Left colon (tissue), 2 donors: ENCODE results near the gene UPK1B. TPM values are rescaled to one million over a fixed set of nuclear protein-coding genes. Genes with fewer than 3 reads are reported as not detected.
"Not testable (repeated sequence)": the region's sequence is repeated elsewhere in the genome, so short reads cannot be mapped to it uniquely, and the experiment has no call there.

Experiments
- ATAC-seq: fragments of 200-7000 bp; cut with Tn5 transposase; one replicate; pipeline ENCODE4 v1.9.1; 2020; ENCODE audit warnings: mild to moderate bottlenecking, moderate library complexity
- DNase-seq, 2 donors: peaks; one replicate each; pipeline ENCODE4 v3.0.0-alpha.2; 2020
- intact Hi-C, 2 donors: fragments of 100-400 bp; cut with DNase I in 1 of 2; cut with micrococcal nuclease in 1 of 2; formaldehyde crosslinking; loops; one replicate each; pipeline versions ENCODE4 v1.11.2 to v1.14.0; 2022; cut with DNase I, micrococcal nuclease
- total RNA-seq, 2 donors: library from RNA; stranded (reverse); fragmentation: NEBNext Ultra II Directional; extraction: Animal tissue kit (Norgen Biotek cat#: 25700); gene quantifications; one replicate each; pipeline ENCODE4 v1.2.1, GENCODE V29; 2021
- donor health status: DM: no; HTN: no; CAD: no.
- donor health status: DM: yes; HTN: yes; CAD: no.

Gene UPK1B
- total RNA-seq, 2 donors from 2014 or later, result not detected

DNA sequence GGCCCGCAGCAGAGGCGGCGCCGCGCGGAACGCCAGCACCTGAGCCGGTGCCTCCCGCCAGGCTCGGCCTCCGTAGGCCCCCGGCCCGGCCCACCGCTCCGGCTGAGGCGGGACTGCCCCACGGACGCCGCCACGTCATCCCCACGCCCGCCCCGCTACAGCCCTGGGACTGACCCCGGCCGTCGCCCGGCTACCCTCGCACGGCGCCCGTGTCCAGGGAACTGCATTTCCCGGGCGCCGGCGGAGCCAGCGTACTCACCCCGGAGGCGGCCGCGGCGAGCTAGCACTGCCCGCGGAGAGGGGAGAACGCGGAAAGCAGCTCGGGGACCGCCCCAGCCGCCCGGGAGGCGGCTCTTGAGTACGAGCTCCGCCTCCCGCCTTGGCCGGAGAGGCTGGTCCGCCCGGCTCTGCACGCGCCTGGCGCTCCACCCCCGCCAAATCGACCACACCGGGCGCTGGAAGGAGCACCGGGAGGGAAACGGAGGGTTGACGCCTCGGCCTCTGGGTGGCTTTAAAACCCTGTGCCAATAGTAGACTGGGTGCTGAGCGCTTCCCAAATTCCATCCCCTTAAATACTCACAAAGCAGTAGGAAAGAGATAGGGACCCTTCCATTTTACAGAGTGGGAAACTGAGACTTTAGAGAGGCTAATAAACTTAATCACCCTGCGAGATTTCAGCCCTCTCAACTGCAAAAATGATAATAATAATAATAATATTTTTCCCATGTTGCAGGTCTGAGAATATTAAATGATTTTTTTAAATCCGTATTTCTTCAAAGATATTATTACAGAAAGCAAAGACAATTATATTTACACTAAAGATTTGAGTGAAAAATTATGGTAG lies 67.4 kb downstream of the UPK1B start, which contains the start of gene B4GALT4:
Gene B4GALT4 (minus strand): TSS at position 288 of the 844 bp plus-strand sequence. CDS start 10,779 bp downstream, outside the sequence.
- intact Hi-C loops, result no loop called here

DNA sequence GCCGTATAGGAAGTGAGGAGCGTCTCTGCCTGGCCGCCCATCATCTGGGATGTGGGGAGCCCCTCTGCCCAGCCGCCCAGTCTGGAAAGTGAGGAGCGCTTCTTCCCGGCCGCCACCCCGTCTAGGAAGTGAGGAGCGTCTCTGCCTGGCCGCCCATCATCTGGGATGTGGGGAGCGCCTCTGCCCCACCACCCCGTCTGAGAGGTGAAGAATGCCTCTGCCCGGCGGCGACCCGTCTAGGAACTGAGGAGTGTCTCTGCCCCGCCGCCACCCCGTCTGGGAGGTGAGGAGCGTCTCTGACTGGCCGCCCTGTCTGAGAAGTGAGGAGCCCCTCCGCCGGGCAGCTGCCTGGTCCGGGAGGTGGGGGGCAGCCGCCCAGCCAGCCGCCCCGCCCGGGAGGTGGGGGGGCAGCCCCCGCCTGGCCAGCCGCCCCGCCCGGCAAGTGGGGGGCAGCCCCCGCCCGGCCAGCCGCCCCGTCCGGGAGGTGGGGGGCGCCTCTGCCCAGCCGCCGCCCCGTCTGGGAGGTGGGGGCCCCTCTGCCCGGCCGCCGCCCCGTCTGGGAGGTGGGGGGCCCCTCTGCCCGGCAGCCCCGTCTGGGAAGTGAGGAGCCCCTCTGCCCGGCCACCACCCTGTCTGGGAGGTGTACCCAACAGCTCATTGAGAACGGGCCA lies 69.1 kb downstream of the UPK1B start:
- ATAC-seq, intact Hi-C loops, DNase-seq: not testable (repeated sequence)

More for the DNA sequence above, 67.4 kb downstream of the UPK1B start, which contains the start of gene B4GALT4:
- ATAC-seq (peak; percentile 90), DNase-seq (peak; percentile 91 to 93)

DNA sequence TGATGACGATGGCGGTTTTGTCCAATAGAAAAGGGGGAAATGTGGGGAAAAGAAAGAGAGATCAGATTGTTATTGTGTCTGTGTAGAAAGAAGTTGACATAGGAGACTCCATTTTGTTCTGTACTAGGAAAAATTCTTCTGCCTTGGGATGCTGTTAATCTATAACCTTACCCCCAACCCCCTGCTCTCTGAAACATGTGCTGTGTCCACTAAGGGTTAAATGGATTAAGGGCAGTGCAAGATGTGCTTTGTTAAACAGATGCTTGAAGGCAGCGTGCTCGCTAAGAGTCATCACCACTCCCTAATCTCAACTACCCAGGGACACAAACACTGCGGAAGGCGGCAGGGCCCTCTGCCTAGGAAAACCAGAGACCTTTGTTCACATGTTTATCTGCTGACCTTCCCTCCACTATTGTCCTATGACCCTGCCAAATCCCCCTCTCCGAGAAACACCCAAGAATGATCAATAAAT lies 69.7 kb downstream of the UPK1B start:
- ATAC-seq, DNase-seq, intact Hi-C loops: not testable (repeated sequence)

DNA sequence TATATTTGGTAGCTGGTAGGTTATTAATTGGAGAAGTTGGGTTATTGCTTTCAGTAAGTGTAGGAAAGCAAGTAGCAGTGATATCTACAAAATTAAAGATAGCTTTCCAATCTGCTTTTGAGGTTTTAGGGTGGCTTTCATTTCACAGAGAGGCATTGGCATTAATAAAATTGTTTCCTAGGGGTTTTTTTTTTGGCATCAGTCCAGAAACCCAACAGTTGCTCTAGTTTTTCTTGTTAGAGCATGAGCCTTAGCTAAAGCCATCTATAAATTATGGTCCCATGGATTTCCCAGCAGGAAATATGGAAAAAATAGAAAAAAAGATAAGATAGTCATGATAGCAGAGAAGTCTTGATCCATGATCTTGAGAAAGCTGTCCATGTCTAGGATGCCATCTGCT lies 70.3 kb downstream of the UPK1B start:
- ATAC-seq, result no peak
- intact Hi-C loops, result no loop called here

DNA sequence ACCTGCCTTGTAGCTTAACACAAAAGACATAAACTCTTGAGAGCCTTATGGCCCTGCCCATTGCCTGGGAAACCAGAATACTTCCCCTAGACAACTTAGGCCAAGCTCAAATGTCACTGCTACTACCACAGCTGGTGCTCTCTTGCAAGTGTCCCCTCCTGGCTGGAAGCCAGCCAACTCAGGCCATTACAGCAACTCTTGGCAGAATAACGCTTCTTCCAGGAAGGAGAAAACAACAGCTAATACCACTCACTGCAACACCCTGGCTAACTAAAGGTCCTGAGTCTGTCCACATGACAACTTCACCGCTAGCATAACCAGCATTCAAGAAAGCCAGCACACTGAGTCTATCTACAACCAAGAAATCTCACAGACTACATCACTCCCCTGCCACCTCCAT lies 72.4 kb downstream of the UPK1B start:
- ATAC-seq (no peak), DNase-seq (peak in 1 of 2 donors; percentile 34)
- intact Hi-C loops, result no loop called here

More for the DNA sequence above, 70.3 kb downstream of the UPK1B start:
- DNase-seq, result no peak

Other genes starting within 250 kb of the UPK1B start
- under 1 TPM; 0.27 to 0.50 TPM for gene IGSF11, start 138.8 kb upstream of the UPK1B start, total RNA-seq
- gene TEX55, start 27.4 kb upstream of the UPK1B start, total RNA-seq, result not detected
- gene B4GALT4, start 67.3 kb downstream of the UPK1B start, total RNA-seq, result 10 to 100 TPM; 58.1 to 60.4 TPM
- 10 to 100 TPM; 10.7 to 12.1 TPM for gene ARHGAP31, start 120.8 kb downstream of the UPK1B start, total RNA-seq